SK-N-SH (cell line): ENCODE results near the gene TRAPPC2L.

Experiments used
- FOXM1 ChIP-seq: IDR thresholded peaks from 2 replicates; pipeline ENCODE4 v1.4.0; 2012; ENCODE audit warnings: low read depth, mild to moderate bottlenecking
- JUND ChIP-seq: IDR thresholded peaks from 2 replicates; pipeline ENCODE4 v1.4.0; 2012
- MEF2A ChIP-seq: IDR thresholded peaks from 2 replicates; pipeline ENCODE4 v1.4.0; 2012; ENCODE audit warnings: low read depth, borderline replicate concordance
- NRF1 ChIP-seq: IDR thresholded peaks from 2 replicates; pipeline ENCODE4 v1.6.1; 2012; ENCODE audit warnings: low read depth, mild to moderate bottlenecking, low read length
- POLR2AphosphoS5 ChIP-seq: IDR thresholded peaks from 2 replicates; pipeline ENCODE4 v1.6.1; 2012; ENCODE audit warnings: low read depth, low read length
- RAD21 ChIP-seq: IDR thresholded peaks from 2 replicates; pipeline ENCODE4 v1.6.1; 2012; ENCODE audit warnings: mild to moderate bottlenecking, low read length
- RFX5 ChIP-seq: IDR thresholded peaks from 2 replicates; pipeline ENCODE4 v1.6.1; 2012; ENCODE audit warnings: mild to moderate bottlenecking, improper control_type of control experiment, low read length
- TAF1 ChIP-seq: IDR thresholded peaks from 2 replicates; pipeline ENCODE4 v1.6.1; 2012; ENCODE audit warnings: low read depth, mild to moderate bottlenecking, low read length, moderate library complexity, borderline replicate concordance
- TEAD4 ChIP-seq: IDR thresholded peaks from 2 replicates; pipeline ENCODE4 v1.4.0; 2012; ENCODE audit warnings: mild to moderate bottlenecking, borderline replicate concordance; ENCODE audit not compliant: insufficient read depth
- TF ChIP-seq, protein P1 (sequence below): fragments of 200-600 bp; sonication (generic); IDR thresholded peaks from 2 replicates; pipeline ENCODE4 v1.6.1; 2017; ENCODE audit warnings: antibody characterized with exemption, mild to moderate bottlenecking, moderate library complexity
- TF ChIP-seq, protein P2 (sequence below): IDR thresholded peaks from 2 replicates; pipeline ENCODE4 v1.4.0; 2012; ENCODE audit warnings: low read depth, borderline replicate concordance

DNA sequence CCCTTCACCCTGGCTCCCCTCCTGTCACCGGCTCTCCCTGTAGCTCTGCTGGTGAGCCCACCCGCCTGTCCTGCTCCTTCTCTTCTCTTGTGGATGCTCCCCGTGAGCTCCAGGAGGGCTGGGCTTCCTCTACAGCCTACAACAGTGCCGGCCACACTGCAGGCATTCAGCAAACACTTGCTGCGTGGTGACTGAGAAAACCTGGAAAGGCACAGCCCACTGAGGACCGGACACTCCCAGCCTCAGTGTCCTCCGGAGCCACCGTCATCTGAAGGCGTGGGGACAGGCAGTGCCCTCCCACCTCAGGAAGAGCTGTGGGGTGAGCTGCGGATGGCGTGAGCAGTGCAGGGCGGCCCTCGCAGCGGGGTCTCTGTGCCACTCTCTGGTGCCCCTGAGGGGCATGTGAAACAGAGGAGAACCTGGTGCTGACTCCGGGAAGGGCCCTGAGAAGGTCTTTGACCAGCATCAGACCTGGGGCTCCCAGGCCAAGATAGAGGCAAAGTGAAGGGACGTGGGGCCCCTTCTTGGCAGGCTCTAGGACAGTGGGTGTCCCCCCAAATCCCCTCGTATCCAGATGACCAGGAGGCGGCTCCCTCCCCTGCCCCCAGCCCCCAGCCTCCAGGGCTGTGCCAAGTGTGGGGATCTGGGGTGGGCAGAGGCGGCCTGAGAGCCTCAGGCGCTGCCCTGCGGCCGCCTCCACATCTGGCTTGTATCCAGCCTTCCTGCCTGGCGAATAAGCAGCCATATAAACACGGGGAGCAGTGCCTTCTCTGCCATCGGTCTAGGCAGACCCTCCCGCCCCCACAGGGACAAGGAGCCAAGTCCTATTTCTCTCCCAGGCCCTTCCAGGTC lies 53.6 kb downstream of the TRAPPC2L start:
- TF ChIP-seq FOXM1 (no peak), POLR2AphosphoS5 (no peak), TAF1 (no peak), NRF1 (no peak), MEF2A (no peak), RFX5 (no peak), JUND (no peak), RAD21 (no peak), TEAD4 (no peak)
- TF ChIP-seq, protein P1, sequence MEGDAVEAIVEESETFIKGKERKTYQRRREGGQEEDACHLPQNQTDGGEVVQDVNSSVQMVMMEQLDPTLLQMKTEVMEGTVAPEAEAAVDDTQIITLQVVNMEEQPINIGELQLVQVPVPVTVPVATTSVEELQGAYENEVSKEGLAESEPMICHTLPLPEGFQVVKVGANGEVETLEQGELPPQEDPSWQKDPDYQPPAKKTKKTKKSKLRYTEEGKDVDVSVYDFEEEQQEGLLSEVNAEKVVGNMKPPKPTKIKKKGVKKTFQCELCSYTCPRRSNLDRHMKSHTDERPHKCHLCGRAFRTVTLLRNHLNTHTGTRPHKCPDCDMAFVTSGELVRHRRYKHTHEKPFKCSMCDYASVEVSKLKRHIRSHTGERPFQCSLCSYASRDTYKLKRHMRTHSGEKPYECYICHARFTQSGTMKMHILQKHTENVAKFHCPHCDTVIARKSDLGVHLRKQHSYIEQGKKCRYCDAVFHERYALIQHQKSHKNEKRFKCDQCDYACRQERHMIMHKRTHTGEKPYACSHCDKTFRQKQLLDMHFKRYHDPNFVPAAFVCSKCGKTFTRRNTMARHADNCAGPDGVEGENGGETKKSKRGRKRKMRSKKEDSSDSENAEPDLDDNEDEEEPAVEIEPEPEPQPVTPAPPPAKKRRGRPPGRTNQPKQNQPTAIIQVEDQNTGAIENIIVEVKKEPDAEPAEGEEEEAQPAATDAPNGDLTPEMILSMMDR, result no peak
- TF ChIP-seq, protein P2, sequence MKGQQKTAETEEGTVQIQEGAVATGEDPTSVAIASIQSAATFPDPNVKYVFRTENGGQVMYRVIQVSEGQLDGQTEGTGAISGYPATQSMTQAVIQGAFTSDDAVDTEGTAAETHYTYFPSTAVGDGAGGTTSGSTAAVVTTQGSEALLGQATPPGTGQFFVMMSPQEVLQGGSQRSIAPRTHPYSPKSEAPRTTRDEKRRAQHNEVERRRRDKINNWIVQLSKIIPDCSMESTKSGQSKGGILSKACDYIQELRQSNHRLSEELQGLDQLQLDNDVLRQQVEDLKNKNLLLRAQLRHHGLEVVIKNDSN, result no peak
